K562 (cell line): Measurements from ENCODE around the gene IL12RB2. TPM values are rescaled to one million over a fixed set of nuclear protein-coding genes. Genes with fewer than 3 reads are reported as not detected.

ENCODE experiments used
- ATAC-seq: fragments of 200-7000 bp; cut with Tn5 transposase; 3 replicates; pipeline ENCODE4 v1.9.1; 2020; ENCODE audit warnings: moderate library complexity
- BruUV-seq: library from RNA; stranded (reverse); fragments of 400-500 nt; replicated peaks from 2 replicates; lab custom pipeline; 2021; lab: Mats Ljungman, UMichigan
- CTCF ChIA-PET: fragments of 300-600 bp; formaldehyde crosslinking; extraction: SDS; loops from one replicate; lab custom pipeline; 2021; ENCODE audit warnings: low intra/inter-chr PET ratio; lab: Yijun Ruan, JAX
- POLR2A ChIA-PET: fragments of 300-600, 350-650 bp; sonication (Branson Sonifier 250); formaldehyde crosslinking; extraction: SDS; loops from one replicate; lab custom pipeline; 2021; ENCODE audit warnings: antibody characterized with exemption, inconsistent platforms; lab: Yijun Ruan, JAX
- DNase-seq, 4 experiments: peaks; one replicate each; pipeline versions ENCODE4 v3.0.0 to v3.0.0-alpha.2; 2011 to 2018; ENCODE audit warnings: low spot score in 3 of 4, mixed read lengths in 3 of 4; ENCODE audit errors: extremely low read depth in 1 of 4
- FAIRE-seq: peaks from 2 replicates; lab custom pipeline; 2011; peaks lifted over from hg19 to GRCh38; lab: Jason Lieb, UNC
- H2AFZ ChIP-seq: 2 replicates; pipeline ENCODE4 v1.6.0; 2011; ENCODE audit warnings: low read depth, low read length, control low read depth, inconsistent platforms
- H3K27ac ChIP-seq: fragments of 200-600 bp; 3 replicates; pipeline ENCODE4 v1.8.0; 2011; ENCODE audit warnings: low read depth, mild to moderate bottlenecking, control low read depth, inconsistent platforms, low read length, moderate library complexity, mixed read lengths; ENCODE audit errors: extremely low read depth
- H3K27me3 ChIP-seq, 2 experiments: fragments of 300-600 bp in 1 of 2; 2 replicates in 1 of 2; 3 replicates in 1 of 2; pipeline versions ENCODE4 v1.6.0 to v1.8.0; 2011; ENCODE audit warnings: inconsistent platforms in 2 of 2, low read length in 2 of 2, mild to moderate bottlenecking in 1 of 2, mixed read lengths in 1 of 2, moderate library complexity in 1 of 2; ENCODE audit not compliant: control insufficient read depth in 2 of 2, insufficient read depth in 2 of 2
- H3K36me3 ChIP-seq: fragments of 300-600 bp; 3 replicates; pipeline ENCODE4 v1.8.0; 2011; ENCODE audit warnings: mild to moderate bottlenecking, low read length, inconsistent platforms; ENCODE audit not compliant: control insufficient read depth, insufficient read depth
- H3K4me1 ChIP-seq, 2 experiments: fragments of 200-600 bp in 1 of 2; replicated peaks in 1 of 2; 2 replicates in 1 of 2; 3 replicates in 1 of 2; pipeline versions ENCODE4 v1.5.1 to v1.8.0; 2011; ENCODE audit warnings: inconsistent platforms in 2 of 2, low read length in 2 of 2, mild to moderate bottlenecking in 1 of 2, mixed read lengths in 1 of 2, moderate library complexity in 1 of 2; ENCODE audit not compliant: control insufficient read depth in 2 of 2, insufficient read depth in 2 of 2
- H3K4me2 ChIP-seq: 2 replicates; pipeline ENCODE4 v1.6.1; 2011; ENCODE audit warnings: low read length, control low read depth, inconsistent platforms, mixed read lengths; ENCODE audit not compliant: insufficient read depth
- H3K4me3 ChIP-seq: fragments of 200-600 bp; sonication (generic), shearing (Covaris generic); 2 replicates; pipeline ENCODE4 v1.5.1; 2016; ENCODE audit warnings: control low read depth, inconsistent platforms
- H3K79me2 ChIP-seq: fragments of 200-600 bp; 3 replicates; pipeline ENCODE4 v1.8.0; 2011; ENCODE audit warnings: low read length, inconsistent platforms; ENCODE audit not compliant: control insufficient read depth, insufficient read depth
- H3K9ac ChIP-seq, 2 experiments: 2 replicates each; pipeline versions ENCODE4 v1.6.0 to v1.6.1; 2011; ENCODE audit warnings: low read depth in 2 of 2, low read length in 2 of 2, control low read depth in 1 of 2, inconsistent platforms in 1 of 2, mild to moderate bottlenecking in 1 of 2, mixed read lengths in 1 of 2; ENCODE audit not compliant: insufficient read depth in 1 of 2
- H3K9me1 ChIP-seq: one replicate; pipeline ENCODE4 v1.6.0; 2011; ENCODE audit warnings: inconsistent platforms, mild to moderate bottlenecking, low read length, moderate library complexity; ENCODE audit not compliant: control insufficient read depth, insufficient read depth
- H3K9me3 ChIP-seq: replicated peaks from 2 replicates; pipeline ENCODE4 v1.5.1; 2011; ENCODE audit warnings: low read depth, low read length, inconsistent platforms; ENCODE audit not compliant: control insufficient read depth, insufficient read depth
- H4K20me1 ChIP-seq: replicated peaks from 2 replicates; pipeline ENCODE4 v1.6.1; 2011; ENCODE audit warnings: low read length, inconsistent platforms, mixed read lengths; ENCODE audit not compliant: control insufficient read depth, insufficient read depth
- C11orf30 ChIP-seq: fragments of 450-650 bp; IDR thresholded peaks from 2 replicates; pipeline ENCODE4 v1.6.1; 2016; ENCODE audit warnings: low read depth, mild to moderate bottlenecking
- GTF2A2 ChIP-seq: IDR thresholded peaks from 2 replicates; pipeline ENCODE4 v1.6.1; 2016; ENCODE audit warnings: mild to moderate bottlenecking, missing genetic modification characterization, missing compliant biosample characterization
- MAFF ChIP-seq: IDR thresholded peaks from 2 replicates; pipeline ENCODE4 v1.6.1; 2012; ENCODE audit warnings: low read length, improper control_type of control experiment
- MAFG ChIP-seq: fragments of 450-650 bp; conservative IDR thresholded peaks from 2 replicates; pipeline ENCODE4 v1.6.1; 2016; ENCODE audit warnings: missing genetic modification characterization, missing compliant biosample characterization
- ZNF316 ChIP-seq: fragments of 450-650 bp; IDR thresholded peaks from 2 replicates; pipeline ENCODE4 v1.6.1; 2016
- WGBS: fragments of 100-300 bp; shearing (Covaris generic); methylation state at CpG from one replicate; pipeline ENCODE4 v1.1.6; 2016; ENCODE audit warnings: low coverage, mixed read lengths; ENCODE audit not compliant: insufficient coverage; ENCODE audit errors: missing lambda C conversion rate; 5-methylcytosine and 5-hydroxymethylcytosine counted together
- in situ Hi-C: fragments of 300-500 bp; cut with MboI; formaldehyde crosslinking; loops from 4 replicates; pipeline ENCODE4 v1.15.0; 2018; ENCODE audit warnings: inconsistent platforms, mixed read lengths
- intact Hi-C: fragments of 100-400 bp; cut with micrococcal nuclease; formaldehyde crosslinking; loops from 2 replicates; pipeline ENCODE4 v1.14.2; 2022
- polyA plus RNA-seq, 8 experiments: library from polyadenylated mRNA; depleted of rRNA in 4 of 8; stranded (reverse) in 5 of 8; unstranded in 3 of 8; fragments of >200 nt; fragmentation: Nextera tagmentation in 2 of 8; fragmentation: Illumina TruSeq in 1 of 8; extraction: Ambion mirVana in 2 of 8; extraction: Trizol in 1 of 8; gene quantifications; 2 replicates each; pipeline versions ENCODE4 v1.2.1 to v1.2.3, GENCODE V29; 2011 to 2014; ENCODE audit warnings: inconsistent platforms in 1 of 8, missing spikeins in 1 of 8
- total RNA-seq, 7 experiments: library from RNA; depleted of rRNA in 6 of 7; stranded (reverse); fragments of >200 nt in 6 of 7; fragmentation: Illumina TruSeq in 2 of 7; extraction: Trizol in 2 of 7; gene quantifications; 2 replicates each; pipeline versions ENCODE4 v1.2.1 to v1.2.3, GENCODE V29; 2011 to 2021; ENCODE audit warnings: low replicate concordance in 1 of 7

Gene IL12RB2
- total and polyA plus RNA-seq, 9 of the 15 experiments (the other 6 are each of a cell fraction or from before 2014, with no cell fraction given): 0.39 to 3.3 (median 1.9) TPM

DNA sequence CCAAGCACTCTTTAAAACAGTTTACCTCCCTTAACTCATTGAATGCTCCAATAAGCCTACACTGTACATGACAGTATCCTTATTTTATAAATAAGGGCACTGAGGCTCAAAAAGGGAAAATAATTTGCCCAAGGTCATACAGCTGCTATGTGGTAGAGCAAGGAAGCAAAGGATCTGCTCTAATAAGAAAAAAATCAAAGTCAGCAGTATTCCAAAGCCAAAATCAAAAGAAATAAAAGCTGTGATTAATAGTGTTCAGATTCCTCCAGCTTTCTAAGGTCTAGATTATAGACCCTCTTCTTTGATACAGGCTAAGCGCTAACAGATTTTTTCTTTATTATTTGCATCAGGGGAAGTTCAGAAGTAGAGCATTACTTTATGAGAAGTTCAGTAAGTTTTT lies 39.3 kb downstream of the IL12RB2 start:
- Histone ChIP-seq H3K9me1 (no peaks in the 10 kb centered on the region), H3K4me1 (peaks cover 0 to 6% of the 10 kb centered on the region in 2 experiments; a peak in 1 of 5 replicates), H3K9me3 (no peaks in the 10 kb centered on the region), H3K79me2 (no peaks in the 10 kb centered on the region), H3K27ac (no peak overlapping the region), H3K4me2 (no peak overlapping the region), H2AFZ (no peak overlapping the region), H3K4me3 (no peak overlapping the region), H3K36me3 (no peaks in the 10 kb centered on the region; the same call in 2 of the 3 replicates), H4K20me1 (no peaks in the 10 kb centered on the region), H3K9ac (no peak overlapping the region), H3K27me3 (no peaks in the 10 kb centered on the region; a peak in 1 of 5 replicates)
- no peak for ATAC-seq
- WGBS: 78% methylated on average over 1 of the region's 1 CpG
- DNase-seq: no peak
- no peak for FAIRE-seq
- intact Hi-C loops: loop anchor here (1.0 to 5.0 kb wide), 4 partner anchors 60 to 153 kb away; no protein-coding TSS in a partner anchor
- in situ Hi-C loops: loop anchor here (5.0 kb wide), 1 partner anchor 155 kb away; no protein-coding TSS in a partner anchor
- no TSS peak for BruUV-seq
- CTCF ChIA-PET: interaction anchor here (0.6 to 2.7 kb wide), 5 partner anchors 85 to 413 kb away, joined by 3 to 25 read pairs (median 4); no protein-coding TSS in a partner anchor
- TF ChIP-seq C11orf30 (peak; percentile 55), MAFG (tag) (0 out of 2 replicates have a peak, but pooled peaks have one; percentile 22), MAFF (peak; percentile 22; the same call in 1 of the 2 replicates), ZNF316 (peak; percentile 52), GTF2A2 (no peak)
- POLR2A ChIA-PET: interaction anchor here (0.6 to 1.2 kb wide), 3 partner anchors 26 to 159 kb away, joined by 3 read pairs; no protein-coding TSS in a partner anchor
